OCI-LY3 (cell line): ENCODE data around the gene FZR1.

Experiments used
- H2AFZ ChIP-seq: fragments of 200-600, 300-600 bp; shearing (Covaris generic); 2 replicates; pipeline ENCODE4 v1.6.0; 2014; ENCODE audit warnings: antibody characterized with exemption, low read depth, low read length
- H3K27ac ChIP-seq: fragments of 200-600, 300-600 bp; sonication (generic); 2 replicates; pipeline ENCODE4 v1.5.1; 2014; ENCODE audit warnings: mild to moderate bottlenecking, low read length, moderate library complexity, mixed read lengths
- H3K27me3 ChIP-seq: fragments of 200-600, 300-600 bp; sonication (generic); 2 replicates; pipeline ENCODE4 v1.6.1; 2014; ENCODE audit warnings: low read depth, low read length, mixed read lengths
- H3K36me3 ChIP-seq: fragments of 200-600, 300-600 bp; sonication (generic); replicated peaks from 2 replicates; pipeline ENCODE3; 2014; ENCODE audit warnings: low read depth, low read length, mixed read lengths
- H3K4me1 ChIP-seq: fragments of 300-600, 200-600 bp; sonication (generic); 2 replicates; pipeline ENCODE4 v1.6.1; 2014; ENCODE audit warnings: low read length, mixed read lengths
- H3K4me2 ChIP-seq: fragments of 200-600, 300-600 bp; sonication (generic); 2 replicates; pipeline ENCODE4 v1.6.1; 2014; ENCODE audit warnings: low read length, mixed read lengths
- H3K4me3 ChIP-seq: fragments of 300-600, 200-600 bp; sonication (generic); 2 replicates; pipeline ENCODE4 v1.5.1; 2014; ENCODE audit warnings: antibody characterized with exemption, mild to moderate bottlenecking, low read length, moderate library complexity
- H3K79me2 ChIP-seq: fragments of 300-600, 200-600 bp; shearing (Covaris generic); 2 replicates; pipeline ENCODE4 v1.6.1; 2014; ENCODE audit warnings: mild to moderate bottlenecking, low read length, mixed read lengths
- H3K9ac ChIP-seq: fragments of 300-600, 200-600 bp; shearing (Covaris generic); 2 replicates; pipeline ENCODE4 v1.6.0; 2014; ENCODE audit warnings: mild to moderate bottlenecking, low read length, moderate library complexity
- H3K9me3 ChIP-seq: fragments of 200-600, 300-600 bp; shearing (Covaris generic); 2 replicates; pipeline ENCODE4 v1.6.1; 2014; ENCODE audit warnings: low read length, mixed read lengths; ENCODE audit not compliant: insufficient read depth
- H4K20me1 ChIP-seq: fragments of 200-600, 300-600 bp; sonication (generic); 2 replicates; pipeline ENCODE4 v1.6.1; 2016; ENCODE audit warnings: low read length, mixed read lengths; ENCODE audit not compliant: insufficient read depth
- EZH2phosphoT487 ChIP-seq: fragments of 200-600 bp; shearing (Covaris generic); IDR thresholded peaks from 2 replicates; pipeline ENCODE4 v1.6.1; 2018; ENCODE audit warnings: antibody characterized with exemption, mixed run types, low read depth
- TF ChIP-seq, protein P1 (sequence below): fragments of 200-600, 300-600 bp; sonication (generic); IDR thresholded peaks from 2 replicates; pipeline ENCODE4 v1.5.1; 2014; ENCODE audit warnings: antibody characterized with exemption, low read length, low read depth

The FZR1 gene

DNA sequence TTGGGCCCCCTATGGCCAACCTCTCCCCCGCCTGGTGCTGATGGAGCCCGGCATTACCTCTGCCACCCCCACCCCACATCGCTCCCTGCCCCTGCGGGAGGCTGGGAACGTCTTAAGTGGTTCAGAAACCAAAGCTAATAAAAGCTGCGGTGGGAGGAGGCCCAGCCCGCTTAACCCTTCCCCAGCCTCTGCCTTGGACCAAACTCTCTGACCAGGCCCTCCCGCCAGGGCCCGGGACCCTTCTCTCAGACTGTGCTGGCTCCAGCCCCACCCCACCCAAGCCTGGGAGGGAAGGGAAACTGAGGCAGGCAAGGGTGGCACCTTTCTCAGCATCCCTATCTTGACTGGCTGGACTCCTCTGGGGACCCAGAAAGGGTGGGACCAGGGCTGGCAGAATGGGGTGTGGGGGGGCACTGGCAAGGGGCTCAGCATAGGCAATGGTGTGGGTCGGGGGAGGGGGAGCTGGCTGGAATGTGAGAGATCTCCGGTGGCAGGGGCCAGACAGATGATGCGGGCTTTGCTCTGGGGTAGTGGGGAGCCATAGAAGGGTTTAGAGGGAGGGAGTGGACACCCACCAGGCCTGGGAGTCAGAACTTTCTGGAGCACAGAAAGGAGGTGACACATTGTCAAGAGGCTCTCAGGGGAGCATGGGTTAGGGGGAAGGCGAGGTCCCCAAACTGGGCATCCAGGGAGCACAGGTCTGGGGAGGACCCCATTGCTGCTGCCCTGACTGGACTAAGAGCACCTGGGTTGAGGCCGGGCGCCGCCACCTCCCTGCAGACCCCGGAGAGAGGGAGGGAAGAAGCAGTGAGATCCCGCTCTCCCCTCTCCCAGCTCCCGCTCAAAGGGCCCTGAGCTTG, 47.7 kb upstream of the FZR1 start:
- H4K20me1 ChIP-seq = peaks cover 20% of the 10 kb centered on the region
- H3K4me3 ChIP-seq = no peak overlapping the region
- H3K4me1 ChIP-seq = no peaks in the 10 kb centered on the region
- H3K9me3 ChIP-seq = no peaks in the 10 kb centered on the region
- H3K9ac ChIP-seq = no peak overlapping the region
- H3K36me3 ChIP-seq = peaks cover 27% of the 10 kb centered on the region
- H2AFZ ChIP-seq = no peak overlapping the region
- H3K27ac ChIP-seq = no peak overlapping the region
- no peaks in the 10 kb centered on the region; the same call in 1 of the 2 replicates for H3K79me2 ChIP-seq
- TF ChIP-seq EZH2phosphoT487 = no peak
- TF ChIP-seq, protein P1, sequence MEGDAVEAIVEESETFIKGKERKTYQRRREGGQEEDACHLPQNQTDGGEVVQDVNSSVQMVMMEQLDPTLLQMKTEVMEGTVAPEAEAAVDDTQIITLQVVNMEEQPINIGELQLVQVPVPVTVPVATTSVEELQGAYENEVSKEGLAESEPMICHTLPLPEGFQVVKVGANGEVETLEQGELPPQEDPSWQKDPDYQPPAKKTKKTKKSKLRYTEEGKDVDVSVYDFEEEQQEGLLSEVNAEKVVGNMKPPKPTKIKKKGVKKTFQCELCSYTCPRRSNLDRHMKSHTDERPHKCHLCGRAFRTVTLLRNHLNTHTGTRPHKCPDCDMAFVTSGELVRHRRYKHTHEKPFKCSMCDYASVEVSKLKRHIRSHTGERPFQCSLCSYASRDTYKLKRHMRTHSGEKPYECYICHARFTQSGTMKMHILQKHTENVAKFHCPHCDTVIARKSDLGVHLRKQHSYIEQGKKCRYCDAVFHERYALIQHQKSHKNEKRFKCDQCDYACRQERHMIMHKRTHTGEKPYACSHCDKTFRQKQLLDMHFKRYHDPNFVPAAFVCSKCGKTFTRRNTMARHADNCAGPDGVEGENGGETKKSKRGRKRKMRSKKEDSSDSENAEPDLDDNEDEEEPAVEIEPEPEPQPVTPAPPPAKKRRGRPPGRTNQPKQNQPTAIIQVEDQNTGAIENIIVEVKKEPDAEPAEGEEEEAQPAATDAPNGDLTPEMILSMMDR = no peak
- no peak overlapping the region for H3K4me2 ChIP-seq
- H3K27me3 ChIP-seq = no peaks in the 10 kb centered on the region

DNA sequence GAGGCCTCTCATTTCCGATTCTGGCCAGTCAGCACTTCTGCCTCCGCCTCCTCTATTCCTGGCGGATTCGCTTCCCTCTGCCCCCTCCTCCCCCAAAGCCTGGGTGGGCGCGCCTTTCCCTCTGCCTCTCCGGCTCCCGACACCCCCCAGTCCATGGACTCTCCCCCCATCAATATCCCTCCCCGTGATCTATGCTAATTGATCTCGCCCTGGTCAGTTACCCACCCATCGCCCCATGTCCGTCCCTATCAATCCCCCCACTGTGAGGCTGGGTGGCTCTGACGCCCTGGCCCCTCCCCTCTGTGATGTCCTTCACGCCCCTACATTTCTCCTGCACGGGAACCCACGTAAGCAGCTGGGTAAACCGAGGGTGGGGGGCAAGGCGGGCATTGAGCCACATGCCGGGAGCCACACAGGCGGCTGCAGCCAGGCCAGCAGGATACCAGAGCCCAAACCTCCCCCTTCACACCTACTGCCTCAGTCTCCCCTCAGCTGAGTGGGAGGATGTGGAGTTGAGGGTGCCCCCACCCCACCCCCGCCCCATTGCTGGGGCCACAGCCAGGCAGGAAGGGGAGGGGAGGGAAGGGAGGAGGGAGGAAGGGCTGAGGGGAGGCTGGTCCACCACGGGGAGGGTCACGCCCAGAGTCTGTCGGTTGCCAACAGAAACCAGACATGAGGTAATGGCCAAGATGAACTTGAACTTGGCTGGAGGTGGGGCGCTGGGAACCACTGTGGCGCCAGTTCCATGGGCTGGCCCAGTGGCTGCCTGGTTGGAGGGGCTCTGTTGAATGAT, 46.8 kb upstream of the FZR1 start:
- TF ChIP-seq EZH2phosphoT487 = no peak
- TF ChIP-seq, protein P1 = no peak
- H3K4me1 ChIP-seq = no peaks in the 10 kb centered on the region
- no peaks in the 10 kb centered on the region; the same call in 1 of the 2 replicates for H3K79me2 ChIP-seq
- H3K27ac ChIP-seq = no peak overlapping the region
- no peaks in the 10 kb centered on the region for H3K9me3 ChIP-seq
- no peak overlapping the region for H2AFZ ChIP-seq
- no peaks in the 10 kb centered on the region for H3K27me3 ChIP-seq
- H3K4me3 ChIP-seq = no peak overlapping the region
- H4K20me1 ChIP-seq = peaks cover 20% of the 10 kb centered on the region
- peaks cover 18% of the 10 kb centered on the region for H3K36me3 ChIP-seq
- no peak overlapping the region for H3K4me2 ChIP-seq
- no peak overlapping the region for H3K9ac ChIP-seq

DNA sequence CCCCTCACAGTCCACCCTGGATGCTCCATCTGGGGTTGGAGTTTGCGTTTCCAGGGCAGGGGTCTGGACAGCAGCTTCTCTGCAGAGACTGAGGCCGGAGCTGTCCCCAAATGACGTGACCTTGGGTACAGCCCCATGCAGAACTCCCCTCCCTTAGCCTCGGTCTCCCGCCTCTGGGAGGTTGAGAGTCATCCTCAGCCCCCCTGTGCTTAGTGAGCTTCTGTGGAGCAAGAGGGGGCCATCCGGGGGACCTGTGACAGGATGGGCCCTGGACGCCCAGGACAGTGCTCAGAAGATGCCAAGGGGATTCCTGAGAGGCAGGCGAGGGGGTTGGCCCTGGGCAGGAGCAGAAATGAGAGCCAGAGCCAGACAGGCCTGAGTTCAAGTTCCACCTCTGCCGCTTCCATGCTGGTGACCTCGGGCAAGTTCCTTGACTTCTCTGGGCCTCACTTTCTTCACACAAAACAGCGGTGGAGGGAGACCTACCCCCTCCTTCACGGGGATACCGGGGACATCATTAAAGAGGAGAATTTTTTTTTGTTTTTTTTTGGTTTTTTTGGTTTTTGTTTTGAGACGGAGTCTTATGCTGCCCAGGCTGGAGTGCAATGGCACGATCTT, 46.0 kb upstream of the FZR1 start:
- Histone ChIP-seq H3K4me3 (no peak overlapping the region), H3K79me2 (no peaks in the 10 kb centered on the region; the same call in 1 of the 2 replicates), H3K27me3 (no peaks in the 10 kb centered on the region), H3K9me3 (no peaks in the 10 kb centered on the region), H3K27ac (no peak overlapping the region), H3K4me1 (no peaks in the 10 kb centered on the region), H4K20me1 (peaks cover 16% of the 10 kb centered on the region), H2AFZ (no peak overlapping the region), H3K9ac (no peak overlapping the region), H3K4me2 (no peak overlapping the region), H3K36me3 (peaks cover 11% of the 10 kb centered on the region)
- no peak for TF ChIP-seq EZH2phosphoT487
- TF ChIP-seq, protein P1 = no peak
